Bronchial epithelial cell (primary cell): ENCODE measurements around the gene EMX1. TPM values are rescaled to one million over a fixed set of nuclear protein-coding genes. Genes with fewer than 3 reads are reported as not detected.

ENCODE experiments used
- DNase-seq: peaks from one replicate; pipeline ENCODE4 v3.0.0-alpha.2; 2010; ENCODE audit warnings: low read depth
- FAIRE-seq: peaks from 2 replicates; lab custom pipeline; 2011; peaks lifted over from hg19 to GRCh38; lab: Jason Lieb, UNC
- H3K27me3 ChIP-seq: 2 replicates; pipeline ENCODE4 v1.5.1; 2011; ENCODE audit warnings: low read length; ENCODE audit not compliant: control insufficient read depth, insufficient read depth
- H3K36me3 ChIP-seq: 2 replicates; pipeline ENCODE4 v1.5.1; 2011; ENCODE audit warnings: low read length; ENCODE audit not compliant: control insufficient read depth, insufficient read depth
- H3K4me3 ChIP-seq: 2 replicates; pipeline ENCODE4 v1.5.1; 2011; ENCODE audit warnings: mild to moderate bottlenecking, low read depth, low read length, control low read depth
- total RNA-seq: library from RNA; depleted of rRNA; stranded (reverse); fragments of >200 nt; gene quantifications from 2 replicates; pipeline ENCODE4 v1.2.1, GENCODE V29; 2014
- TF ChIP-seq, protein P1 (sequence below): IDR thresholded peaks from 2 replicates; pipeline ENCODE4 v1.5.1; 2011; ENCODE audit warnings: mild to moderate bottlenecking, moderate library complexity, low read length, control low read depth, inconsistent platforms; ENCODE audit not compliant: insufficient read depth, severe bottlenecking

EMX1 gene
- total RNA-seq, 1 donor from 2014 or later, result 0.26 TPM

DNA sequence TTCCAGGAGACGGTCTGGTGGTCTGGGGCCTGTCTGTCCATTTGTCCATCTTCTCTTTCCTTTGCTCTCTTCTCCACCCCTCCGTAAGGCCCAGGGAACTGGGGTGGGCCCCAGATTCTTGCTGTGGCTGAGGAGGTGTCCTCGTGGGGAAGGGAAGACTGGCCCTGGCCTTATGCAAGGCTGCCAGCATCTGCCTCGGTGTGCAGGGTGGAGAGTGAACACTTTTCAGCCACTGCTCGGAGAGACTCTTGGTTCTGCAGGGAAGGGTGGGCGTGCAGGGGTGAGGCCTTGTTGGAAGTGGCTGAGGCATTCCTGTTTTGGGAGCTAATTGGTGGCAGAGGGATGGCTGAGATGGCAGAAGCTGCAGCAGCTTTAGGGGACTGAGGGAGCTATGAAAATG lies 23.0 kb downstream of the EMX1 start:
- FAIRE-seq (no peak), DNase-seq (no peak)
- no peak overlapping the region for H3K4me3 ChIP-seq
- H3K36me3 ChIP-seq, result no peaks in the 10 kb centered on the region
- H3K27me3 ChIP-seq, result no peaks in the 10 kb centered on the region
- TF ChIP-seq, protein P1, sequence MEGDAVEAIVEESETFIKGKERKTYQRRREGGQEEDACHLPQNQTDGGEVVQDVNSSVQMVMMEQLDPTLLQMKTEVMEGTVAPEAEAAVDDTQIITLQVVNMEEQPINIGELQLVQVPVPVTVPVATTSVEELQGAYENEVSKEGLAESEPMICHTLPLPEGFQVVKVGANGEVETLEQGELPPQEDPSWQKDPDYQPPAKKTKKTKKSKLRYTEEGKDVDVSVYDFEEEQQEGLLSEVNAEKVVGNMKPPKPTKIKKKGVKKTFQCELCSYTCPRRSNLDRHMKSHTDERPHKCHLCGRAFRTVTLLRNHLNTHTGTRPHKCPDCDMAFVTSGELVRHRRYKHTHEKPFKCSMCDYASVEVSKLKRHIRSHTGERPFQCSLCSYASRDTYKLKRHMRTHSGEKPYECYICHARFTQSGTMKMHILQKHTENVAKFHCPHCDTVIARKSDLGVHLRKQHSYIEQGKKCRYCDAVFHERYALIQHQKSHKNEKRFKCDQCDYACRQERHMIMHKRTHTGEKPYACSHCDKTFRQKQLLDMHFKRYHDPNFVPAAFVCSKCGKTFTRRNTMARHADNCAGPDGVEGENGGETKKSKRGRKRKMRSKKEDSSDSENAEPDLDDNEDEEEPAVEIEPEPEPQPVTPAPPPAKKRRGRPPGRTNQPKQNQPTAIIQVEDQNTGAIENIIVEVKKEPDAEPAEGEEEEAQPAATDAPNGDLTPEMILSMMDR, result no peak

- no peaks in the 10 kb centered on the region for H3K27me3 ChIP-seq
- no peak for DNase-seq
- TF ChIP-seq, protein P1, result no peak
- no peak for FAIRE-seq
- no peaks in the 10 kb centered on the region for H3K36me3 ChIP-seq
- no peak overlapping the region for H3K4me3 ChIP-seq
Observed at GRCh38 chr2:72940786-72941185, 23.5 kb downstream of the EMX1 start.

GRCh38 chr2:72942293-72942692 lies 25.0 kb downstream of the EMX1 start:
- TF ChIP-seq, protein P1, result no peak
- FAIRE-seq (no peak), DNase-seq (no peak)
- Histone ChIP-seq H3K36me3 (no peaks in the 10 kb centered on the region), H3K27me3 (no peaks in the 10 kb centered on the region), H3K4me3 (no peak overlapping the region)

- H3K36me3 ChIP-seq, result no peaks in the 10 kb centered on the region
- FAIRE-seq, result no peak
- H3K4me3 ChIP-seq, result no peak overlapping the region
- DNase-seq, result no peak
- no peaks in the 10 kb centered on the region for H3K27me3 ChIP-seq
- TF ChIP-seq, protein P1, result no peak
Observed at GRCh38 chr2:72942881-72943418, 25.6 kb downstream of the EMX1 start.

DNA sequence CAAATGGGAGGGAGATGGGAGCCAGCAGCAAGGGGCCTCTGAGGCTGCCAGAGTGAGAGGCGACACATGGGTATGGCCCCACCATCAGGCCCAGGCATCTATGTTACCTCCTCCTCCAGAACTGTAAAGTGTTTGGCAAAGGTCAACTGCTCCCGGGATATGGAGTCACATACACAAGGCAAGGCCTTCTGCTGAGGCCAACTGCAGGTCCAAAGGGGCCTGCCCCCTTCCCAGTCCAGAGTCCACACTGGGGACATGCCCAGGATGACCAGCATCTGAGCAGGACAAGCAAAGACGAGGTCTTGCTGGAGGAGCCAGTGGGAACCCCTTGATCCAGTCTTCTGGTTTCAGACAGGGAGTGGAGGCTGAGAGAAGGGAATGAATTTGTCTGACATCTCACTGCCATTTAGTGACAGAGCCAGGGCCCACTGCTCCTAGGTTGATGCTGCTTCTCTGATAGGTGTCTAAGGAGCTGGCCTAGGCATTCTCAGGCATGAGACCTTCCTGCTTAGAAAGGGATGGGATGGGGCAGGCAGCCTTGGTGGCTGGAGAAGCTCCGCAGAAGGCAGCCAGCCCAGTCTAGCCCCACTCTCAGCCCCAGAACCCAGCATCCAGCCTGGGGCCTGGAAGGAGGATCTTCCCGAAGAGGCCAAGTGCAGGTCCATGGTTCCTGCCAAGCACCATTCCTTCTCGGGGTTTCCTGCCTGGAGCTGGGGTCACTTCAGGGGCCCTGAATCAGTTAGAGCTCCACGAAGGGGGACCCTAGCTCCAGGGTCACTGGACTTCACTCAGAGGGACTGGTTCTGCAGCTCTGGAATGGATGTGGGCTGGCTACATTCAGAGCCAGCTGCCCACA lies 26.4 kb downstream of the EMX1 start:
- Histone ChIP-seq H3K36me3 (no peaks in the 10 kb centered on the region), H3K4me3 (no peak overlapping the region), H3K27me3 (no peaks in the 10 kb centered on the region)
- no peak for DNase-seq
- TF ChIP-seq, protein P1, result no peak
- FAIRE-seq, result no peak
